ENCODE measurements around the gene ERC1.

DNA sequence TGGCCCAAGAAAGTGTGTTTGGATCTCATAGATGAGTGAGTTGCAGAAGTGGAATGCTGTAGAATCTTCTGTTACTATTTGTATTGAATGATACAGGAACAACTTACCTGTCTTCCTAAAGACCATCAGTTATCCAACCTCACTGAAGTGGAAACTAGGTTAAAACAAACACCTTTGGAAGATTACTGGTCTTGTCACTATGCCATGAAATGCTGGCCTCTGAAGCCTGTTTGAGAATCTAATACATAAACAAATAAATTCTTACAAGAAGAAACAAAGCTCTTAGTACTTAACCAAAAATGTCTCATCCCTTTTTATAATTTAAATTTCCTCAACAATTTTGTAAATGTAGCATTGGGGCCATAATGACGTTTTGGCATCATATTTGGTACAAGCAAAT, 448.2 kb downstream of the ERC1 start:
- TF ChIP-seq, protein P1, sequence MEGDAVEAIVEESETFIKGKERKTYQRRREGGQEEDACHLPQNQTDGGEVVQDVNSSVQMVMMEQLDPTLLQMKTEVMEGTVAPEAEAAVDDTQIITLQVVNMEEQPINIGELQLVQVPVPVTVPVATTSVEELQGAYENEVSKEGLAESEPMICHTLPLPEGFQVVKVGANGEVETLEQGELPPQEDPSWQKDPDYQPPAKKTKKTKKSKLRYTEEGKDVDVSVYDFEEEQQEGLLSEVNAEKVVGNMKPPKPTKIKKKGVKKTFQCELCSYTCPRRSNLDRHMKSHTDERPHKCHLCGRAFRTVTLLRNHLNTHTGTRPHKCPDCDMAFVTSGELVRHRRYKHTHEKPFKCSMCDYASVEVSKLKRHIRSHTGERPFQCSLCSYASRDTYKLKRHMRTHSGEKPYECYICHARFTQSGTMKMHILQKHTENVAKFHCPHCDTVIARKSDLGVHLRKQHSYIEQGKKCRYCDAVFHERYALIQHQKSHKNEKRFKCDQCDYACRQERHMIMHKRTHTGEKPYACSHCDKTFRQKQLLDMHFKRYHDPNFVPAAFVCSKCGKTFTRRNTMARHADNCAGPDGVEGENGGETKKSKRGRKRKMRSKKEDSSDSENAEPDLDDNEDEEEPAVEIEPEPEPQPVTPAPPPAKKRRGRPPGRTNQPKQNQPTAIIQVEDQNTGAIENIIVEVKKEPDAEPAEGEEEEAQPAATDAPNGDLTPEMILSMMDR (IDR thresholded peaks at IDR 0.05): no peak
- TF ChIP-seq CHD4 (IDR thresholded peaks at IDR 0.05; ENCODE audit: borderline replicate concordance) (no peak), HOXA7 (CRISPR knock-in tag; IDR thresholded peaks at IDR 0.05) (no peak), KDM1A (IDR thresholded peaks at IDR 0.05; ENCODE audit: low read depth) (no peak)
